SH-SY5Y (cell line): ENCODE measurements around the gene RENBP.

Experiments
- GATA2 ChIP-seq: IDR thresholded peaks from 2 replicates; pipeline ENCODE4 v1.6.1; 2011; ENCODE audit warnings: mild to moderate bottlenecking, low read depth, low read length
- GATA3 ChIP-seq: IDR thresholded peaks from 2 replicates; pipeline ENCODE4 v1.6.1; 2011; ENCODE audit warnings: low read depth, mild to moderate bottlenecking, low read length, moderate library complexity

DNA sequence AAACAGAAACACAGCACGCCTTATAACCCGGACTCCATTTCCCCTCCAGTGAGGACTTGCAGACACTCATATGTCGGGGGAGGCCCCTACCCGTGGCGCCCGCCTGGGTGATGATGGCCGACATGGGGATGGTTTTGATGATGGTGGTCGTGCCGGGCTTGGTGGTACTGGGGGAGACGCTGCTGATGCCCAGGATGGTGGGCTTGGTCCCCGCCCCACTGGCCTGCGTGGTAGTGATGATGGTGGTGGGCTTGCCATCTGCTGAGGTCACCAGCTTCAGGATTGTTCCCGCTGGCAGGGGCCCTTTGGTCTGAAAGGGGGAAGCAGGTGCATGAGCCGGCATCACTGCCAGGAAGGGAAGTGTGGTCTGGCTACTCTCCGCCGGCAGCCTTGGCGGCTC lies 12.8 kb upstream of the RENBP start:
- no peak for TF ChIP-seq GATA2
- TF ChIP-seq GATA3, result no peak
